ENCODE results near the gene NDUFA6.
"Not testable (repeated sequence)": the region's sequence is repeated elsewhere in the genome, so short reads cannot be mapped to it uniquely, and the experiment has no call there.

Gene NDUFA6

DNA sequence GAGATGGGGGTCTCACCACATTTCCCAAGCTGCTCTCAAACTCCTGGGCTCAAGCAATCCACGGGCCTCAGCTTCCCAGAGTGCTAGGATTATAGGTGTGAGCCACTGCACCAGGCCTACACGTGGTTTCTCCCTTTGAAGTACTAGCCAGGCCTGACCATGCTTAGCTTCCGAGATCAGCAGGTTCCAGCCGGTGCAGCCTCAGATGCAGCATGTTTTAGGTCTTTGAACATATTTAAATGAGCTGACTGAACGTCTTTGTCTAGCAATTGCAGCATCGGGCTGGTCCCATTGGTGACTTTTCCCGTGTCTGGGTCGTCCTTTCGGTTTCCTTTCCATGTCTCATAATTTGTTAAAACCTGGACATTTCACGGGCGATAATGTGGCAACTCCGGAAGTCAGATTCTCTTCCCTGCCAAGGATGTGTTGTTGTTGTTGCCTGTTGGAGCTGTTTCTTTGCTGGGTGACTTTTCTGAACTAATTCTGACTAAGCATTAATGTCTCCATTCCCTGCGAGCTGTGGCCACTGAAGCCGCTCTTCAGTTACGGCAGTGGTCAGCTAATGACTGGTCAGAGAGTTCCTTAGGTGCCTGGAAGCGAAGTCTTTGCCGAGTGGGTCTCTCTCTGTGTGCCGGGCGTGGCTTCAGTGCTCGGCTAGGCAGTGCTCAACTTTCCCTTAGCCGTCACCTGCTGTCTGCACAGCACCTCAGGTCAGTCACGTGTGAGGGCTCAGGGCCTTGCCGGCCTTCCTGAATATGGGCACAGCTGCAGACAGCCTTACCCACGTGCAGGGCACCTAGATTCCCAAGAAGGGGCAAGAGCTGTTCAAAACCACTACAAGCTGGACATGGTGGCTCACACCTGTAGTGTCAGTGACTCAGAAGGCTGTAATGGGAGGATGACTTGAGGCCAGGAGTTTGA, 43.8 kb upstream of the NDUFA6 start:
- TF ChIP-seq, protein P1, sequence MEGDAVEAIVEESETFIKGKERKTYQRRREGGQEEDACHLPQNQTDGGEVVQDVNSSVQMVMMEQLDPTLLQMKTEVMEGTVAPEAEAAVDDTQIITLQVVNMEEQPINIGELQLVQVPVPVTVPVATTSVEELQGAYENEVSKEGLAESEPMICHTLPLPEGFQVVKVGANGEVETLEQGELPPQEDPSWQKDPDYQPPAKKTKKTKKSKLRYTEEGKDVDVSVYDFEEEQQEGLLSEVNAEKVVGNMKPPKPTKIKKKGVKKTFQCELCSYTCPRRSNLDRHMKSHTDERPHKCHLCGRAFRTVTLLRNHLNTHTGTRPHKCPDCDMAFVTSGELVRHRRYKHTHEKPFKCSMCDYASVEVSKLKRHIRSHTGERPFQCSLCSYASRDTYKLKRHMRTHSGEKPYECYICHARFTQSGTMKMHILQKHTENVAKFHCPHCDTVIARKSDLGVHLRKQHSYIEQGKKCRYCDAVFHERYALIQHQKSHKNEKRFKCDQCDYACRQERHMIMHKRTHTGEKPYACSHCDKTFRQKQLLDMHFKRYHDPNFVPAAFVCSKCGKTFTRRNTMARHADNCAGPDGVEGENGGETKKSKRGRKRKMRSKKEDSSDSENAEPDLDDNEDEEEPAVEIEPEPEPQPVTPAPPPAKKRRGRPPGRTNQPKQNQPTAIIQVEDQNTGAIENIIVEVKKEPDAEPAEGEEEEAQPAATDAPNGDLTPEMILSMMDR (IDR thresholded peaks at IDR 0.05) = no peak
- Histone ChIP-seq H3K4me3 (no peak overlapping the region), H3K36me3 (peaks cover 0 to 11% (median 0%) of the 10 kb centered on the region in 3 donors), H3K27ac (no peak overlapping the region), H3K9me3 (peaks cover 0 to 5% (median 0%) of the 10 kb centered on the region in 3 donors), H3K27me3 (peaks cover 0 to 6% of the 10 kb centered on the region in 2 donors), H3K4me1 (no peaks in the 10 kb centered on the region)
- intact Hi-C loops (cut with DNase I; ENCODE audit: low total_unique reads) = no loop called here
- DNase-seq = no peak

DNA sequence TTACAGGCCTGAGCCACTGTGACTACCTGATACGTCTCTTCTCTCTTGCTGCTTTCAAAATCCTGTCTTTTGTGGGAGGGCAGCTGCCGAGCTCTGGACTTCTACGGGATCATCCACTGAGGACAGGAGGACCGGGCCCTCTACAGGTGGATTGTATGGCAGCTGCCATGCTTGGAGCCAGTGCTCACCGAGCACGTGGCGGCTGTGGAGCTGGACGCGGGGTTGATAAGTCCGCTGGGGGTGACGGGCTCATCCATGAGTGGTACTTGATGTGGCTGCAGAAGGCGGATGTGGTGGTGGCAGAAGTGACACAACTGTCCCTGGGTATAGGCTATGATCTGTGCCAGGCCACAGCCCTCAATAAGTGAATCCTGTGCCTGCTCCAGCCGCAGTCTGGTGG, 41.9 kb upstream of the NDUFA6 start:
- Histone ChIP-seq H3K9me3 (peaks cover 0 to 5% (median 0%) of the 10 kb centered on the region in 3 donors), H3K27me3 (peaks cover 0 to 2% of the 10 kb centered on the region in 2 donors), H3K4me3 (no peak overlapping the region), H3K4me1 (no peaks in the 10 kb centered on the region), H3K27ac (no peak overlapping the region), H3K36me3 (no peaks in the 10 kb centered on the region)
- no peak for DNase-seq
- intact Hi-C loops (cut with DNase I; ENCODE audit: low total_unique reads) = no loop called here
- TF ChIP-seq, protein P1 (IDR thresholded peaks at IDR 0.05) = no peak

DNA sequence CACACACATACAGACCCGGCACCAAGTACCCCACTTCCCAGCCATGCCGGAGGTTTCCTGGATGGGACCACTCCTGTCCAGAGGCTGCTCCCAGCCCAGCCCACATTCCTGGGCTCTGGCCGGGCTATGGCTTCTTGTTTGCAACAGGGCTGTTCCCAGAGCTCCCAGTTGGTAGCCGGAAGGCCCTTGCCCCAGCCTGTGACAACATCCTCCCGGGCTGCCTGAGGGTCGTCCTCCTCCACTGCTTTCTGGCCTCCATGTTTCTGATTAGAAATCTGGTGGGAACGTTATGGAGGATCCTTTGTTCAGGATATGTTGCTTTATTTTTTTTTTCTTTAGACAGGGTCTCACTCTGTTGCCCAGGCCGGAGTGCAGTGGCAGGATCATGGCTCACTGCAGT, 41.0 kb upstream of the NDUFA6 start:
- no peaks in the 10 kb centered on the region for H3K4me1 ChIP-seq
- H3K9me3 ChIP-seq = peaks cover 0 to 5% (median 0%) of the 10 kb centered on the region in 3 donors
- intact Hi-C loops (cut with DNase I; ENCODE audit: low total_unique reads) = no loop called here
- no peak overlapping the region for H3K27ac ChIP-seq
- peaks cover 0 to 2% of the 10 kb centered on the region in 2 donors for H3K27me3 ChIP-seq
- no peak for DNase-seq
- H3K36me3 ChIP-seq = no peaks in the 10 kb centered on the region
- no peak overlapping the region for H3K4me3 ChIP-seq
- TF ChIP-seq, protein P1 (IDR thresholded peaks at IDR 0.05) = no peak

DNA sequence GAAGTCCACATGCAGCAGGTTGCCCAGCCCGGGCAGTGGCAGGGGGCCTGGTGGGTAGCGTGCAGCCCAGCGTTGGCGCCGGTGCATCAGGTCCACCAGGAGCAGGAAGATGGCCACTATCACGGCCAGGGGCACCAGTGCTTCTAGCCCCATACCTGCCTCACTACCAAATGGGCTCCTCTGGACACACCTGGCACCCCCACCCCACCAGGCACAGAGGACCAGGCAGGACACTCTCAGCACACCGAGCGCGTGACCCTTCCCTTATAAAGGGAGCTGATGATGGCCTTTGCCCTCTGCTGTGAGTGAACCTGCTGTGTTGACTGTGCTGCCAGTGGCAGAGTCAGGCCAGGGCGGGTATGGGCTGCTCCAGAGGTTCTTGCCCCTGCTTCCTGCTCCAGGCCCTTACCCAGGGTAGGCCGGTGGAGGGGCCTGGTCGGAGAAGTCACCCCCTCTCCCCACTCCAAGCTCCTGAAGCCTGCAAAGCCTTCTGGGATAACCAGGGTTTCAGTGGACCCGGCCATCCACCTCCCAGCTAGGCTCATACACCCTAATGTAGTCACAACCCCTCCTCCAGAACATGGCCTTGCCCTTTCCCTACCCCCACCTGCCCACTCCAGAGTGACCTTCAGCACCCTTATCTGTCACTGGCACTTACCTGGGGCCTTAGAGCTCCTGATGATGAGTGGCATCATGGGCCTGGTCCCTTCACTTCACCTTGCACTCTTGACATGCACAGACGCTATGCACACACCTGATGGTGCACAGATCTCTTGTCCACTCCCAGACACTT, 40.3 kb upstream of the NDUFA6 start, which contains the start of gene CYP2D6:
TSS of gene CYP2D6 (minus strand) at position 172 of the 793 bp plus-strand sequence. CDS start at position 153, 19 bp downstream.
- H3K4me3 ChIP-seq; H3K27ac ChIP-seq; H3K9me3 ChIP-seq; H3K36me3 ChIP-seq; DNase-seq; H3K27me3 ChIP-seq; intact Hi-C loops (cut with DNase I; ENCODE audit: low total_unique reads); H3K4me1 ChIP-seq: not testable (repeated sequence)

DNA sequence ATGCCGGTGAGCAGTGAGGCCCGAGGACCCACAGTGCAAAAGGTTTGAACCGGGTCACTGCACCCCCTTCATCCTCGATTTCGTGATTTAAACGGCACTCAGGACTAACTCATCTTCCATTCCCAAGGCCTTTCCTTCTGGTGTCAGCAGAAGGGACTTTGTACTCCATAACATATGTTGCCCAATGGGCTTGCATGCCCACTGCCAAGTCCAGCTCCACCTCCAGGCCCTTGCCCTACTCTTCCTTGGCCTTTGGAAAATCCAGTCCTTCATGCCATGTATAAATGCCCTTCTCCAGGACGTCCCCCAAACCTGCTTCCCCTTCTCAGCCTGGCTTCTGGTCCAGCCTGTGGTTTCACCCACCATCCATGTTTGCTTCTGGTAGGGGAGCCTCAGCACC, 39.6 kb upstream of the NDUFA6 start:
- H3K36me3 ChIP-seq; H3K4me3 ChIP-seq; H3K4me1 ChIP-seq; DNase-seq; H3K9me3 ChIP-seq; H3K27me3 ChIP-seq; H3K27ac ChIP-seq; intact Hi-C loops (cut with DNase I; ENCODE audit: low total_unique reads): not testable (repeated sequence)

DNA sequence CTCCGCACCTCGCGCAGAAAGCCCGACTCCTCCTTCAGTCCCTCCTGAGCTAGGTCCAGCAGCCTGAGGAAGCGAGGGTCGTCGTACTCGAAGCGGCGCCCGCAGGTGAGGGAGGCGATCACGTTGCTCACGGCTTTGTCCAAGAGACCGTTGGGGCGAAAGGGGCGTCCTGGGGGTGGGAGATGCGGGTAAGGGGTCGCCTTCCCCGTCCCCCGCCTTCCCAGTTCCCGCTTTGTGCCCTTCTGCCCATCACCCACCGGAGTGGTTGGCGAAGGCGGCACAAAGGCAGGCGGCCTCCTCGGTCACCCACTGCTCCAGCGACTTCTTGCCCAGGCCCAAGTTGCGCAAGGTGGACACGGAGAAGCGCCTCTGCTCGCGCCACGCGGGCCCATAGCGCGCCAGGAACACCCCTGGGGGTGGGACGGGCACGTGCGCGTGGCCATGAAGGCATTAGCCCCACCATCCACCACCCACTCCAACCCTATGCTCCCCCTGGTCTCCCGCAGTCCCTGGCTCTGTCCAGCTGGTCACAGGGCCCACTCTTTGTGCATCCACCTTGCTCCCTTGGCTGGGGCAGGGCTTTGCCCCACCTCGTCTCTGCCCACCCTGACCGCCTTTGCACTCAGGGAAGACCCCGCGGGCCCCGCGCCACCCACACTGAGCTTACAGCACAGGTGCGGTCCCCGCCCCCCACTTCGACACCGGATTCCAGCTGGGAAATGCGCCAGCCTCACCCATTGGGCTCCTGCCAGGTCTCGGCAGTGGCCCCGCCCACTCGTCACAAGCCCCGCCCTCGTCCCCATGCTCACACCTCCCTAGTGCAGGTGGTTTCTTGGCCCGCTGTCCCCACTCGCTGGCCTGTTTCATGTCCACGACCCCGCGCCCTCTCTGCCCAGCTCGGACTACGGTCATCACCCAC, 38.5 kb upstream of the NDUFA6 start:
- H3K36me3 ChIP-seq; H3K9me3 ChIP-seq; H3K27ac ChIP-seq; DNase-seq; H3K4me1 ChIP-seq; H3K4me3 ChIP-seq; H3K27me3 ChIP-seq; intact Hi-C loops (cut with DNase I; ENCODE audit: low total_unique reads): not testable (repeated sequence)

DNA sequence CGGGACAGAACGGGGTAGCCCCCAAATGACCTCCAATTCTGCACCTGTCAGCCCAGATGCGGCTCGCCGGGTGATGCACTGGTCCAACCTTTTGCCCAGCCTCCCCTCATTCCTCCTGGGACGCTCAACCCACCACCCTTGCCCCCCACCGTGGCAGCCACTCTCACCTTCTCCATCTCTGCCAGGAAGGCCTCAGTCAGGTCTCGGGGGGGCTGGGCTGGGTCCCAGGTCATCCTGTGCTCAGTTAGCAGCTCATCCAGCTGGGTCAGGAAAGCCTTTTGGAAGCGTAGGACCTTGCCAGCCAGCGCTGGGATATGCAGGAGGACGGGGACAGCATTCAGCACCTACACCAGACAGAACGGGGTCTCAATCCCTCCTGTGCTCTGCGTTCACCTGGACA, 37.4 kb upstream of the NDUFA6 start:
- H3K9me3 ChIP-seq; H3K4me3 ChIP-seq; H3K36me3 ChIP-seq; intact Hi-C loops (cut with DNase I; ENCODE audit: low total_unique reads); H3K4me1 ChIP-seq; H3K27ac ChIP-seq; H3K27me3 ChIP-seq; DNase-seq: not testable (repeated sequence)
